HG02852 (cell line): ENCODE data around the gene TRIM63.
"Not testable (repeated sequence)": the region's sequence is repeated elsewhere in the genome, so short reads cannot be mapped to it uniquely, and the experiment has no call there.

Source experiments
- ATAC-seq: cut with Tn5 transposase; IDR thresholded peaks from one replicate; pipeline ENCODE4 v1.9.1; 2021; ENCODE audit warnings: mild to moderate bottlenecking, moderate library complexity; ENCODE audit not compliant: unreplicated experiment

The TRIM63 gene

DNA sequence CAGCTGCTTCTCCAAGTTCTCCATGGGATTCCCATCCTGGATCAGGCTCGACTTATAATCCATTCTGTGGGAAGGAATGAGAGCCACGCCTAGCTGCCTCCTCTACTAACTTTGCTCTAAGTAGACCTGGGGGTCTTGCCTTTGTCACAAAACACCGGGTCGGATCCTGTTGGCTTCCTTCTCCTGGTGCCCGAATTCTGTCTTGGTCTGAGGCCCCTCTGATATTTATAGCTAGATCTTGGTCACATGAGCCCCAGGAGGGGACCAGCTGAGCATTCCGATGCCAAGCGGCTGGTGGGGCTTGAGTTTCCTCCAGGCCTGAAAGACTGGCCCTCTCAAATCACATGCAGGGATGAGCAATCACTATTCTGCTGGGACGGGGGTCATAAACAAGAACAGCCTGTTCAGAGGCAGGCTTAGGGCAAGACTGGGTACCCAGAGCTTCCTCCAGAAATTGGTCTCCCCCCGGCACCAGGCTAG, at the start of gene TRIM63:
TSS of gene TRIM63 (minus strand) at position 199 of the 480 bp plus-strand sequence. CDS start at position 63, 136 bp downstream.
- ATAC-seq, result no peak

DNA sequence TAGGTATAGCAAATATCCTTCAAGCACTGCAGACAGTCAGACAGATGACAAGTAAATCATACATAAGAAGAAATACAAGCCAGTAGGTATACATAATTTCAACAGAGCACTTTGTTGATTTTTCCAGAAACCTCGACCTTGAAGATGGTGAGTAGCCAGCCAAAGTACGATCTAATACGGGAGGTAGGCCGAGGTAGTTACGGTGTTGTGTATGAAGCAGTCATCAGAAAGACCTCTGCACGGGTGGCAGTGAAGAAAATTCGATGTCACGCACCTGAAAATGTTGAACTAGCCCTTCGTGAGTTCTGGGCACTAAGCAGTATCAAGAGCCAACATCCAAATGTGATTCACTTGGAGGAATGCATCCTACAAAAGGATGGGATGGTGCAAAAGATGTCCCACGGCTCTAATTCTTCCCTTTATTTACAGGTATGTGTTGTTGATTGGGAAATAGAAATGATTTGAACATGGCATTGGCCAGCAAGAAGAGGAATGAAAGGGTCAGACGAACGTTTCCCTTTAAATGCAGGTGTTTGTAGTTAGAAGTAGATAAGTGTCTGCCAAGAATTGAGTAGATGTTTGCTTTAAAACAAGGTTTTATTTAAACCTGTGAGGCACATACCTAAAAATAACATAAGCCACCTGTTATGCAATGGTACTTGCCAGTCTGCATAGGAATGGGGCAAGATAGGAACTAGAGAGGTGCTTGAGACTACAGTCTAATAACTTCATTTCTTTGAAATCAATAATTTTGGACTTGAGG, 46.9 kb upstream of the TRIM63 start:
- ATAC-seq, result no peak

DNA sequence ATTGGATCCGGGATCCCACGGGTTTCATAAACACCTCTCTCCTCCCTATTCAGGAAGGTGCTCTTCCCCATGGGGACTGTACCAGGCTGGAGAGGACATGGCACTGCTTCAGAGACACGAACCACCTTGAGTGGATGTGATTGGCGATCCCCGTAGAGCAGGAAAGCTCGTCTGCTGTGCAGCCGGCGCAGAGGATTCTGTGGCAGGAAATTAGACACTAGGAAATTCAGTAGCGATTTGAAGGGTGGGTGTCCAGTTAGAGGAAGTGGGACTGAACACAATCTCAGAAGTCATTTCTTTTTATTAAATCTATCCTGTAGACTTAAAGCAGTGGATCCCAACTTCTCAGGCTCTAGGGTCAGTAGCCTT, 45.0 kb upstream of the TRIM63 start:
- no peak for ATAC-seq

DNA sequence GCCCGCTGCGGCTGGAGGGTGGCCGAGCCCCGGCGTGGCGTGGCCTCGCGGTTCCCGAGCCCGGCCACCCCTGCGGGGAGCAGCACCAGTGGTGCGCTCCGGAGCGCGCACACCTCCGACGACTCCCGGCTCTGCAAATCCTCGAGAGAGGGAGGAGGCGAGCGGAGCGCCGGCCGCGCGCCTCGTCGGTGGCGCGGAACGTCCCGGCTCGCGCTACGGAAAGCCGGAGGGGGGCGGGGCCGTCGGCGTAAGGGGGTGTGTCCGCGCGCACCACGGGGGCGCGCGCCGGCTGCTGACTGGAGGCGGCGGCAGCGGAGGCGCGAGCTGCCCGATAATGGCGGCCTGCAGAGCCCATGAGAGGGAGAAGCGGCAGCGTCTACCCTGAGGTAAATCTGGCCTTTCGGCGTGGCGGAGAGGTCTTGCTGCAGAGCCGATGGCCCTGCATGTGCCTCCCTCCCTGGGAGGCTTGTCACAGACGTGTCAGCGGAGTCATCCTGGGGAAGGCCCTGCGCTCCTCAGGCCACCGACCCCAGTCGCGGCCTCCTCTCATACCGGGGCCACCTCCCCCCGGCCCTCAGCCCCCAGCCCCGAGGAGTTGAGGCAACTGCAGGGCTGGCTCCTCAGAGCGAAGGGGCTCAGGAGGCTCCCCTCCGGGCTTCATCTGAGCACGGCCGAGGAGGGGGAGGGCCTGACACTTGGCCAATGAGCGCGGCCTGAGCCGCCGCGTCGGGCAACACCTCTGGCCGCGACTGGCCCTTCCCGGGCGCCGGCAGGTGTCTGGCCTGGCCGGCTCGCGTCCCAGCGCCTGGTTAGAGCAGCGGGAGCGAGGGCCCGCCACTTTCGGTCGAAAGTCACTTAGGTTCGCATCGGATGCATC, 44.3 kb upstream of the TRIM63 start, which contains the start of gene PDIK1L:
TSS of gene PDIK1L (plus strand) at position 295 of the 877 bp plus-strand sequence. CDS start 2,485 bp downstream, outside the sequence.
- peak; percentile 63 for ATAC-seq

DNA sequence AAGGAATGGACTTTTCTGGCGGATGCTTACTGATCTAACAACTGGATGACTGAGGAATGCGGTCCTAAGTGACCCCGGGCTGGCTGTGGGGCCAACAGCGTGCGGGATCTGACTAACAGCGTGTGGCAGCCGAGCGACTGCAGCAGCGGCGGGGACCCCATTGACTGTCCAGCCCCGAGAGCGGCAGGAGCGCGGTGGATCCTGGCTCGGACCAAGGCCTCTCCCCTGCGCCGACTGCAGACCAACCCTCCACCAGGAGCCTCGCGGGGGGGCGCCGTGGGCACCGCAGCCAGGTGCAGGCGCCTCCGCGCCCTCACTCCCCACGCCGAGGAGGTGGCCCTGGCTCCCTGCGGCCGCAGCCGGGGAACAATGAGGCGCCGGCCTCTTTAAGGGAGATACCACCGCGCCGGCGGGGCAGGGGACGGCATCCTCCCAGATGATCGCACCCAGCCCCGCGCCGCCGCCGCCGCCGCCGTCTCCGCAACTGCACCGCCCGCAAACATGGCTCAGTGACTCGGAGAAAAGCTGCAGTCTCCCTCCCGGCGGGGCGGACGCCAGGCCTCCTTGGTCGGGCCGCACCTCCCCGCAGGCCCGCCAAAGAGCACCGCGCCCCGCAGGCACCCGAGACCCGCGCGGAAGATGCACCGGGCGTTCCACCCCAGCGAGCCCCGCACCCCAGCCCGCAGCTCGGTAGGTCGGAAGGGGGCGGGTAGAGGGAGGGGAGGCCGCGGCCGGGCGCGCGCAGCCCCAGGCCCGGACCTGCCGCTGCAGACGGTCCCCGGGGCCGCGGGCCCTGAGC, 43.5 kb upstream of the TRIM63 start:
- ATAC-seq, result peak; percentile 52

DNA sequence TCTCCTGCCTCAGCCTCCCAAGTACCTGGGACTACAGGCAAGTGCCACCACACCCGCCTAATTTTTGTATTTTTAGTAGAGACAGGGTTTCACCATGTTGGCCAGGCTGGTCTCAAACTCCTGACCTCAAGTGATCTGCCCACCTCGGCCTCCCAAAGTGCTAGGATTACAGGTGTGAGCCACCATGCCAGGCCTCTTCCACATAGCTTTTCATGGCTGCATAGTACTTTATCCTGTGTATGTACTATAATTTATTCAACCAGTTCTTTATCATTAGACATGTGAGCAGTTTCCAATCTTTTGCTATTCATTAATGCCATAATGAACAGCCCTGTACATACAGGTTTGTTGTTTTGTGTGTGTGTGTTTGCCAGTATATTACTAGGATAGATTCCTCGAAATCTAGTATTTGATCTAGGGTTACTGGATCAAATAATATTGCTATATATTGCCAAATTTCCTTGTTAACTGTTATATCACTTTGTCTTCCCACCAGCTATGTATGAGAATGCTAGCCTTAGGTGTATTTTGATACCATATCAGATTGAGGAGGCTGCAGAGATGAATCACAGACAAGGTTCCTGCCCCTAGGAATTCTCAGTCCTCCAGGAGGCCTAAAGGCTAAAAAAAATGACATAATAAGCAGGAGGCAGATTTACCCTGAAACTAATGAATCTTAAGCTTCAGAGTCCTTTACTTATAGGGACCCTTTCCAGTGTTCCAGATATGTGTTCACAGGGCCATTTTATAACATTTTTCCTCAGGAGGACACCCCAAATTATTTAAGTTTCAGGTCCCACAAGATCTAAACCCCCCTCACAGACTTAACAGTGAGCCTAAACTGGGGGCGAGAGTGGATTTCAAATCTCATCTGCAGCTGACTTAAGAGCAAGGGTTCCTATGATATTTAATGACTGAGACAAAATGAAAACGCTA, 42.1 kb upstream of the TRIM63 start:
- no peak for ATAC-seq

DNA sequence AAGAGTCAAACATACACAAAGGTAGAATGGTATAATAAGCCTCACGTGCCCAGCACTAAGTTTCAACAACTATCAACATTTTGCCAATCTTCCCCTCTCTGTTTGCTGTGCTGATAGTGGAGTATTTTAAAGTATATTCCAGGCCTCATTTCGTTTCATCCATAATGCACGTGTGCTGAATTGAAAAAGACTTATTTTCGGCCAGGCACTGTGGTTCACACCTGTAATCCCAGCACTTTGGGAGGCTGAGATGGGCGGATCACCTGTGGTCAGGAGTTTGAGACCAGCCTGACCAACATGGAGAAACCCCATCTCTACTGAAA, 37.8 kb upstream of the TRIM63 start:
- not testable (repeated sequence) for ATAC-seq

DNA sequence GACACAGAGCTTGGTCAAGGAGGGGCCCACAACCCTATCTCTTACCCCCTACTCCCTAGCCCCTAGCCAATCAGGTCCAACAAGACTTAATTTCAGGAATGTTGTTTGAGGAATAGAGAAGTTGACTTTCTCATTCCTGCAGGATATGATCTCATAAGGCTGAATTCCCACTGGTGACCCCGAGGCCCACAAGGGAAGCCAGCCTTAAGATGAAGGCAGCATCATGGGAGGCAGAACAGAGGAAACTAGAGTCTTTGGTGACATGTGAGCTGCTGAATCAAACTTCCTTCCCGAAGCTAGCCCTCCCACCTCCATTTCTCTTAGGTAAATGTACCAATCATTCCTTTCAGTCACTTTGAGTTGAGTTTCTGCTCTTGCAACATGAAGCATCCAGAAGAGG, 35.1 kb upstream of the TRIM63 start:
- ATAC-seq, result no peak

DNA sequence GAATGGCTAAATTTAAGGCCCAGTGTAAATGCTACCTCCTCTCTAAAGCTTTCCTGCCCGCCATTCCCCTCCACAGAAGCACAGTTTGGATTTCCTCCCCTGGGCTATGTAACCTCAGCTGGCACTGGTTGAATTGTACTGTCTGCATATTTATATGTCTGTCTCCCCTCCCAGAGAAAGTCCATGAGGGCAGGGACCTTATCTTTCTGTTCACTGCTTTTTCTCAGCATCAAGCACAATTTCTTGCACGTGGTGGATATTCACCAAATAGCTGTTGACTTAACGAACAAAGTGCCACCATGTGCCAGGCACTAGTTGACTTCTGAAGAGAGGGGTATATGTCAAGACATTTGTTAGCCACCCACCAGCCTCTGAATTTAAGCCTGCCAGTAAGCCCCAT, 34.7 kb upstream of the TRIM63 start:
- ATAC-seq, result no peak

DNA sequence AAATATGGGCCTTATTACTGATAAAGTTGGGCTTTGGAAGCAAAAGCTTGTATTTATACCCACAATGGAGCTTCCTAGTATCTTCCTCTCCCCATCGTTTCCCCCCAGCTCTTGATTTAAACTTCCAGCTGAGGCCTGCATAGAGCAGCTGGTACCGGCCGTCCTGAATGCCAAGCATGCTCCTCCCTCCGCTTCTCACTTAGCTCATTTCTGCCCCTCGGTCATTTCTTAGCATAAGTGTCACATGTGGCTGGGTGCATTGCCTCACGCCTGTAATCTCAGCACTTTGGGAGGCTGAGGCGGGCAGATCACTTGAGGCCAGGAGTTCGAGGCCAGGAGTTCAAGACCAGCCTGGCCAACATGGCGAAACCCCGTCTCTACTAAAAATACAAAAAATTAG, 32.8 kb upstream of the TRIM63 start:
- ATAC-seq, result not testable (repeated sequence)

DNA sequence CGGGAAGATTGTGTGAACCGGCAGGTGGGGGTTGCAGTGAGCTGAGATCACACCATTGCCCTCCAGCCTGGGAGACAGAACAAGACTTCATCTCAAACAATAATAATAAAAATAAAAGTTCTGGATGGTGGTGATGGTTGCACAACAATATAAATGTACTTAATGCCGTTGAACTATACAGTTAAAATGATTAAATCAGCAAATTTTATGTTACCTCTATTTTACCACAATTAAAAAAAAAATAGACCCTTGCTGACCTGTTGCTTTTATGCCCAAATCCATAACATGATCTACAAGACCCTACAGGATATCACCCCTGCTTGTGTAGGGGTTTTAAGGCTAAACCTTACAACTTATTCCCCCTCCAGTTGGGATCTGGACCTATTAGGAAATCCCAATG, 32.4 kb upstream of the TRIM63 start:
- no peak for ATAC-seq

DNA sequence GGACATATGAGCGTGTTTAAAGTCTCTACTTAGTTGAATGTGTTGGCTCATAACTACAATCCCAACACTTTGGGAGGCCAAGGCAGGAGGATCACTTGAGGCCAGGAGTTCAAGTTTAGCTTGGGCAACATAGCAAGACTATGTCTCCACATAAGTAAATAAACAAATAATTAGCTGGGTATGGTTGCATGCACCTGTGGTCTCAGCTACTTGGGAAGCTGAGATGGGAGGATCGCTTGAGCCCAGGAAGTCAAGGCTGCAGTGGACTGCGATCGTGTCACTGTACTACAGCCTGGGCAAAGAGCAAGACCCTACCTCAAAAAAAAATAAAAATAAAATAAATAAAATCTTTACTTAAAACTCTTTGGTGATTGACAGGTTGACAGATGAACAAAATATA, 31.2 kb upstream of the TRIM63 start:
- no peak for ATAC-seq

DNA sequence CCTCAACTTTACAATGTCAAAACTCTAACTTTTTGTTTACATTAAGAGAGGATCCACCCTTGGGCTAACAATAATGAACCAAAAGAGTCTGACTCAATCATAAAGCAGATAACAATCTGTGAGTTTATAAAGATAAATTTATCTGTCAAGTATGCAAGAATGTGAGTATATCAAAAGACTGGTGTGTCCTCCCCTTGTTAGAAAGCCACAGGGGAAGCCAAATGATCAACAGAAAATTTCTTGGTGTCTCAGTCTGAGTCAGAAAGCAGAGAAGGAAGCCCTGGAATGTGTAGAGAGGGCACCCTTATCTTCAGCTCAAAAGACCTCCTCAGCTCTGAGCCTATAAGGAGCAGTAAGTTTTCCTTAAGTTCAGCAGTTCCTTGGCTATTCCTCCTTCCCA, 30.3 kb upstream of the TRIM63 start:
- ATAC-seq, result no peak

DNA sequence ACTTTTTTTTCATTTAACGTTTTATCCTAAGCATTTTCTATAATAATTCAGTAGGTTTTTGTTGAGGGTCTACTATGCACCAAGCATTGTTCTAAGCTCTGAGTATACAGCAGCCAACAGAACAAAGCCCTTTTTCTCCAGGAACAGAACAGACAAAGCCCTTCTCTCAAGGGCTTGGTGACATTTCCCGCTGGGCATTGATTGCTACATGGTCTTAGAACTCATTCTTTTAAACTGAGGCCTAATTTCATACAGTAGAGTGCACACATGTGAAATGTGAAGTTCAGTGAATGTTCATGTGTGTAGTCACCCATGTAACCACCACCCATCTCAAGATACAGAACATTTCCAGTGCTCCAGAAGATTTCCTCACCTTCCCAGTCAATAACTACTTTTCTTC, 29.0 kb upstream of the TRIM63 start:
- no peak for ATAC-seq

DNA sequence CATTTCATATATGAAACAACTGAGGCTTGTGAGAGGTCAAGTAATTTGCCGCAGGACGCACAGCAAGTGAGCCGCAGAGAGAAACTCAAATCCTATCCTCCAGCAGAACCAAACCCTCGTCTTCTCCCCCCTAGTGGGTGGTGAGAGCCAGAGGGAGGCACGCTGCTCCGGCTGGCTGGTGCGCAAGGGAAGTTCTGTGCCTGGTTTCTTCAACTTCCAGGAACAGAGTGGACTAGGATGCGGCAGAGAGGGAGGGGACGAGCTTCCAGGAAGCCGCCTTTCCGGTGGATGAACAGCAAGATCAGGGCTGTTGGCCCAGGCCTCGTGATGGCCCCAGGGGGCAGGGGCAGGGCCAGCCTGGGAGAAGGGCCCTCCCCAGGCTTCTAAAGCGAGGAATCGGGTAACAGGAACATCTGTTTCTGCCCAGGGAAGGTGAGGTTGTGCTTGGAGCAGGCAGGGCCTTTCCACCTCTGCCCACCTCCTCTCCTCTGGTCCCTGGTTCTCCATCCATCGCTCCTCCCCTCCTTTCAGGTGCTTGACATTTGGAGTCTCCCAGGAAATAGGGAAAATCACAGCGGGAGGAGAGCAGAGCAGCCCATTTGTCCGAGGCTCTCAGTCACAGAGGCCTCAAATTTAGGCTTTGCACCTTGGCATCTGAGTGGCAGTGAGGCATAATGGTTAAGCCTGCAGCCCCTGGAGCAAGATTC, 27.4 kb upstream of the TRIM63 start:
- ATAC-seq, result no peak

DNA sequence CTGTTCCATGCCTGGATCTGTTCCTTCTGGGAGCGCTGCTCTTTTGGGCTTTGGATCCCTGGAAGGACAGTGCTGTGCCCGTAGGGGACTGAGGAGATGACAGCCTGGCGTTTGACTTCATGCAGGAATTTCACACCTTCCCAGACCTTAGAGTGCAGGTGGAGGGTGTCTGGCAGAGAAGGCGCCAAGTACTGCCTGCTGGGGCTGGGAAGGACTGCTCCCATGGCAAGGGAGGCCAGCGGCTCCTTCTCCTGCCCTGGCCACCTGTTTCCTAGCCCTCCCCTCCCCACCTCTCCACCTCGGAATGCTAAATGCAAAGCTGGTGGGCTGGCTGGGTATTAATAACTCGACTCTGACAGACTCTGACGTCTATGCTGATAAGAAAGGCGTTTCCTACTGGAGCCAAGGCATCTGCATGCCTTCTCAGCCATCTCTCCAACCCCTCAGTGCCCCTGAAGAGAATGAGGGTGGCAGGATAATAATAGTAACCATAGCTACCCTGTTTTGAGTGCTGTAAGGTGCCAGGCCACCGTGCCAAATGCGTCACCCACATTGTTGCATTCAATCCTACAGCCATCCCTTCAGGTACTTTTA, 26.7 kb upstream of the TRIM63 start:
- ATAC-seq, result no peak

DNA sequence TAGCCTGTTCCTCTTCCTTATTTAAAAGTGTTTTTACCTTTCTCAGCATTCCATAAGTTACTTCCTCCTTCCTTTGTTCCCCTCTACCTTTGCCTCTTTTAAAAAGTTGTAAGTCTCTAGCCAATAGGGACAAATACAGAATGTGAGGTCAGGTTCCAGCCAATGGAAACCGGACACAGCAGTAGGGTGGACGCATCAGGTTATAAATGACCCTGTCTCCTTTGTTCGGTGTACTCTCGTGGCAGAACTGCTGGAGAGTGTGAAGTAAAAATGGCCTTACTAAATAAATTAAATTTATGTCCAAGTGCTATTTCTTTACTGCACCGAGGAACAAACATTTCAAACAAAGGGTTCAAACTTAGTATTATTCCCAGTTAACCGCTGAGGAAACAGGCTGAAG, 26.1 kb upstream of the TRIM63 start:
- not testable (repeated sequence) for ATAC-seq

DNA sequence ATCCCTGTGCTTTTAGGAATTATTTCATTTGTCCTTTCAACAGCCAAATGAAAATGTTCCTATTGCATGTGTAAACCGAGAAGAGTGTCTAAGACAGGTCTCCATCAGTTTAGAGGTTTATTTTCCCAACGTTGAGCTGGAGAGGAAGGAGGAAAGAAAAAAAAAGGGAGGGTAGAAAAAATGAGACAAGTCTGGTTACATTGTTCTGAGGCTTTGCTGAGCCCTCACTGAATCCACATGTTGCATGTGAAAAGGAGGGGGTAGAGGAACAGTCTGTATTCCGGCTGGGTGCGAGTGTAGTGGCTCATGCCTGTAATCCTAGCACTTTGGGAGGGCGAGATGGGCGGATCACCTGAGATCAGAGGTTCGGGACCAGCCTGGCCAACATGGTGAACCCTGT, 25.0 kb upstream of the TRIM63 start:
- ATAC-seq, result no peak

DNA sequence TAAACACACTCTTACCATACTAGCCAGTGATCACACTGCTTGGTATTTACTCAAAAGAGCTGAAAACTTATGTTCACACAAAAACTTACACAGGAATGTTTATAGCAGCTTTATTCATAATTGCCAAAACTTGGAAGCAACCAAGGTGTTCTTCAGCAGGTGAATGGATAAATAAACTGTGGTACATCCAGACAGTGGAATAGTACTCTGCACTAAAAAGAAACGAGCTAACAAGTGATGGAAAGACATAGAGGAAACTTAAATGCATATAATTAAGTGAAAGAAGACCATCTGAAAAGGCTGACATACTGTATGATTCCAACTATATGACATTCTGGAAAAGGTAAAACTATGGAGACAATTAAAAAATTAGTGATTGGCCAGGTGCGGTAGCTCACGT, 23.5 kb upstream of the TRIM63 start:
- no peak for ATAC-seq
